NCI-H69 (cell line): Measurements from ENCODE around the gene NOL12.

Source experiments
- DNase-seq: peaks from one replicate; lab custom pipeline; 2025; lab: John Stamatoyannopoulos, UW

Gene NOL12

DNA sequence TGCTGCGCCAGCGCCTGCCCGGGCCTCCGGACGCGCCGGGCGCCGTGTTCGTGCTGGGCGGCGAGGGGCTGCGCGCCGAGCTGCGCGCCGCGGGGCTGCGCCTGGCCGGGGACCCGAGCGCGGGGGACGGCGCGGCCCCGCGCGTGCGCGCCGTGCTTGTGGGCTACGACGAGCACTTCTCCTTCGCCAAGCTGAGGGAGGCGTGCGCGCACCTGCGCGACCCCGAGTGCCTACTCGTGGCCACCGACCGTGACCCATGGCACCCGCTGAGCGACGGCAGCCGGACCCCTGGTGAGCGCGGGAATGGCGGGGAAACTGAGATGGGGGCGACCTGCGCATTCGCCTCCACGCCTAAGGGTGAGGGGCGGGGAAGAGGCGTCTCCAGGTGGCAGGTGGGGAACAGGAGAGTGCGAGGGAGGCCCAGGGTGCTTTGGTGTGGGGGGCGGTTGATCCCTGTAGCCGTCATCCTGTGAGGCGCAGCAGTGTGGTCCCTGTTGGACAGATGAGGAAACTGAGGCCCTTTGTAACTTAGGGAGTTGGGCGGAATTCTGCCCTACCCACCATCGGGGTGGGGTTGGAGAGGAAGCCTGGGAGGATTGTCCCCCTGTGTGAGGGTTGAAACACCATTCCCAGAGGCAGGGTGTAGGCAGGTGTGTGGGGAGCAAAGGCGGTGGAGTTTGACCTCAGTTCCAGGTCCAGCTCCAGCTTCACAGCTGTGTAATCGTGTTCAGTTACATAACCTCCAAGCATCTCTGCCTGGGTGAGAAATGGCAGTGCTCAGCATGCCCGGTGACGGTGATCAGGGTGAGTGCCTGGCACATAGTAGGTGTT is 26.9 kb upstream of the NOL12 start:
- peak; percentile 75 for DNase-seq

DNA sequence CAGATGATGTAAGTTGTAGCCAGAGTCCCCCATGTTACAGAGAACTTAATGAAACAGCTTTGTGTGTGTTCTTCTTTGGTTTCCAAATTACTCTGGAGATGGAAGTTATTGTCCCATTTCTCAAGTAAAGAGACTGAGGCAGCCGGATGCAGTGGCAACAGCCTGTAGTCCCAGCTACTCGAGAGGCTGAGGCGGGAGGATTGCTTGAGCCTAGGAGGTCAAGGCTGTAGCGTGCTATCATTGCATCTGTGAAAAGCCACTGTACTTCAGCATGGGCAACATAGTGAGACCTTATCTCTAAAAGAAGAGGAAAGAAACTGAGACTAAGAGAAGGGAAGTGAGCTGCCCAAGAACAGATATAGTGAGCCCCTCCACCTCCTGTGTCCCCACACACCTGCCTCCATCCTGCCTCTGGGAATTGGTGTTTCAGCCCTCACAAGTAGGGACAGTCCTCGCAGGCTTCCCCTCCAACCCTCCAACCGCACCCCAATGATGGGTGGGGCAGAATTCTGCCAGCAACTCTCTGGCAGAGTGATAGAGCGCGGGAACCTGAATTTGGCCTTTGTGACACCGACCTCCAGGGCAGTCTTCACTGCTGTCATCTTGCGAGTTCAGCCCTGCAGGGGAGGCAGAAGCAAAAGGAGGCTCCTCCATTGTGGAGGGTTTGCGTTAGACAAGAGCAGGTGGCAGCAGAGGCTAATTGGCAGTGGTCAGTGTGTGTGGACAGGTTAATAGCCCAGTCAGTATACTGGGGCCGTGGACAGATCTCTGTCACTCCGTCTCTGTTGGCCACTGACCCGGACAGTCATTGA is 26.0 kb upstream of the NOL12 start:
- peak; percentile 38 for DNase-seq

DNA sequence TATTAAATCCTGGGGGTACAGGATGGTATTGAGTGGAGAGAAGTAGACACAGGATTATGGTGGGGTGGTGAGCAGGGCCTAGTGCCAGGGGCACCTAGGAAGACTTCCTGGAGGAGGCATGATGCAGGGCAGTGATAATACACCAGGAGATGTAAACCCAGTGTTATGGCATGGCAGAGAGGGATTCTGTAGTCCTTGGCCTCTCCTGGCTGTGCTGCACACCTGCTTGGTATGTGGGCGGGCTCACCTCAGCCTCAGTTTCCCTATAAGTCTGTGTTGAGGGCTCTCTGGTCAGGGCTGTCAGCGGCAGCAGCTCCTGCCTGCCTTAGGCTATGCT is 25.5 kb upstream of the NOL12 start:
- no peak for DNase-seq

DNA sequence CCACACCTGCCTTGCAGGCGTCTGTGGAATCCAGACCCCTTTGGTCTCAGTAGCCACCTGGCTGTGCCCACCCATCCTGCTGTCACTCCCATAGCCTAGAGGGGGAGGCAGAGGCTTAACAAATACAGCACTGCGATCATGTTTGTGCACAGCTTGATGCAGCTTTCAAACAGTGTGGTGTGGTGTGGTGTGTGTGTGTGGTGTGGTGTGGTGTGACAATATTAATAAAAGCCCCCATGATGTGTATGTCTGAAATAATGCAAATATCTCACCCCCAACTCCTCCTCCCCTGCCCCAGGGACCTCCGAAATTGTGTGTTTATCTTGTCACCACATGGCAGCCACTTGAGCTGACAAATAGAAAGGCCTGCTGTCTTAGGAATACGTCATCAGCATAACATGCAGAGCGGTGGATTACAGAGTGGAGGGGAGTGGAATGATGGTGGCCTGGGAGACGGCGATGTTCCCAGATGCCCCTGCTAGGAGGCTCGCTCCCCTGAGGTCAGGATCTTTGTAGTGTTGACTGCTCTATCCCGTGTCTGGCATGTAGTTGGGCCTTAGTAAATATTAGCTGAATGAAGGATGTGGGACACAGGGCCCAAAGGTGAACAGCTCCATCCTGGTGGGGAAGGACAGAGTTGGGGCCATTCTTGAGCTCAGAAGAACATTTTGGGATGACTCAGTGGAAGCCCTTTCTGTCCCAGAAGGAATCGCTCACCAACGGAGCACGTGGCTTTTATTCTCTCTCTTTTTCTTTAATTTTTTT is 24.8 kb upstream of the NOL12 start:
- DNase-seq = peak; percentile 94

DNA sequence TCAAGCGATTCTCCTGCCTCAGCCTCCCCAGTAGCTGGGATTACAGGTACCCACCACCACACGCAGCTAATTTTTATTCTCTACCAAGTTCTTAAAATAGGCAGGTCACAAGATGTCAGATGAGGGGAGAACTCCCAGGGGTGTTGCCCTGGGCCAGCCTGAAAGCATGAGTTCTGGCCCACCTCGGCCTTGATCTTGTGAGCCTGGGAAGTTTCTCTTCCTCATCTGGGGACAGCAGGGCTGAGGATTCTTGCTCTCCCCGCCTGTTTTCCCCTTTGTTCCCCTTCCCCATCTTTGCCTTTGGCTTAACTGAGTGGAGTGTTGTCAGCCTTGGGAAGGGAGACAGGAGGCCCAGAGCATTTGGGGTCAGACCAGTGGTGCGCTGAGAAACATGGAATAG is 24.1 kb upstream of the NOL12 start:
- DNase-seq = no peak

DNA sequence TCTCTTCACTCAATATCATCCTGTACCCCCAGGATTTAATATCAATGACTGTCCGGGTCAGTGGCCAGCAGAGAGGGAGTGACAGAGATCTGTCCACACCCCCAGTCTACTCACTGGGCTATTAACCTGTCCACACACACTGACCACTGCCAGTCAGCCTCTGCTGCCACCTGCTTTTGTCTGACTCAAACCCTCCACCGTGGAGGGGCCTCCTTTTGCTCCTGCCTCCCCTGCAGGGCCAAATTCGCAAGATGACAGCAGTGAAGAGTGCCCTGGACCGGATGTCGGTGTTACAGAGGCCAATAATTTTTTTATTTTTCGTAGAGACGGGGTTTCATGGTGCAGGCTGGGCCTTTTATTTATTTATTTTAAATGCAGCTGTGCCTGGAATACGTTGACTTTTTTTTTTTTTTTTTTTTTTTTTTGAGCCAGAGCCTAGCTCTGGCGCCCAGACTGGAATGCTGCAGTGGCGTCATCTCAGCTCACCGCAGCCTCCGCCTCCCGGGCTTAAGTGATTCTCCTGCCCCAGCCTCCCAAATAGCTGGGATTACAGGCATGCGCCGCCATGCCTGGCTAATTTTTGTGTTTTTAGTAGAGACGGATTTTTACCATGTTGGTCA is 22.5 kb upstream of the NOL12 start:
- no peak for DNase-seq

DNA sequence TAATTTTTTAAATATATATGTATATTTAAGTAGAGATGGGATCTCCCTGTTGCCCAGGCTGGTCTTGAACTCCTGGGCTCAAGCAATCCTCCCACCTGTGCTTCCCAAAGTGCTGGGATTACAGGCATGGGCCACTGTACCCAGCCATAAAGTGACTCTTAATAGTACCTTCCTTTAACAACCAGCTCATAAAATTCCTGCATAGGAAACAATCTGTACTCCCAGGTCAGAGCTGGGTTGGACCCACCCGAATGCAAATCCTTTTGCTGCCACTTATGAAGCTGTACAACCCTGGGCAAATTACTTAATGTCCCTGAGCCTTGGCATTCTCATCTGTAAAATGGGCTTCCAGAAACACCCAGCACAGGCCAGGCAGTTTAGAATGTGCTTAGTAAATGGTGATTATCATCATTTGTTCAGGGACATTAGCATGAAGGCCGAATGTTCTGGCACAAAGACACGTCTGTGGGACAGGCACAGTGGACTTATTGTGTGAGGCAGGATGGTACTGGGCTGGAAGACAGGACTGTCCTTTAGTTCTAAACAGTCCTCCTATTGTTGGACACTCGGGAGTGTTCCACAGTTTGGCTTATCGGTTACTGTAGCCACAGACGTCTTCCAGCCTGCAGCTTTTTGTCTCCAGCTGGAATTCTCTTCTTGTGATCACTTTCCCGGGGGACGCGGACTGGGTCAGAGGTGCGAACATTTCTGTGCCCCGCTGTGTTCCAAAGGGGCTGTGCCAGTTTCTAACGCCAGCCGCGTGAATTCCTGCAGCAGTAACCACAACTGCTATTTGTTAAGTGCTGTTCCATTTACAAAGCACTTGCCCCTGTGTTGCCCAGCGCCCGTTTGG is 21.7 kb upstream of the NOL12 start:
- DNase-seq = no peak

DNA sequence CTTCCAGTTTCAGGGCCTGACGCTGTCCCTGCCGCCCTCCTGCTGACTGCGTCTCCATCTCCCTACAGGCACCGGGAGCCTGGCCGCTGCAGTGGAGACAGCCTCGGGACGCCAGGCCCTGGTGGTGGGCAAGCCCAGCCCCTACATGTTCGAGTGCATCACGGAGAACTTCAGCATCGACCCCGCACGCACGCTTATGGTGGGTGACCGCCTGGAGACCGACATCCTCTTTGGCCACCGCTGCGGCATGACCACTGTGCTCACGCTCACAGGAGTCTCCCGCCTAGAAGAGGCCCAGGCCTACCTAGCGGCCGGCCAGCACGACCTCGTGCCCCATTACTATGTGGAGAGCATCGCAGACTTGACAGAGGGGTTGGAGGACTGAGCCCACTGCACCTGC is 20.7 kb upstream of the NOL12 start:
- no peak for DNase-seq

DNA sequence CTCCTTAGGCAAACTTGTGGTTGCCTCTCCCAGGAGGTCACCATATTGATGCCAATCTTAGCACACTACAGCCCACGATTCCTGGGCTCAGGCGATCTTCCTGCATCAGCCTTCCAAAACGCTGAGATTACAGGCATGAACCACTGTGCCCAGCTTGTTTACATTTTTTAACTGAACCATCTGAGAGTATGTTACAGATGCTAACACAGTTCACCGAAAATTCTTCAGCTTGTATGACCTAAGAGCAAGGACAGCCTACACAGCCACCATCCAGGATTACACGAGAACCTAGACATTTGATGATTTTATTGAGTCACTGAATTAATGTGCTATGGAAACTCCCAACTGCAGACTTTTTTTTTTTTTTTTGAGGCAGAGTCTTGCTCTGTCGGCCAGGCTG is 16.6 kb upstream of the NOL12 start:
- no peak for DNase-seq

DNA sequence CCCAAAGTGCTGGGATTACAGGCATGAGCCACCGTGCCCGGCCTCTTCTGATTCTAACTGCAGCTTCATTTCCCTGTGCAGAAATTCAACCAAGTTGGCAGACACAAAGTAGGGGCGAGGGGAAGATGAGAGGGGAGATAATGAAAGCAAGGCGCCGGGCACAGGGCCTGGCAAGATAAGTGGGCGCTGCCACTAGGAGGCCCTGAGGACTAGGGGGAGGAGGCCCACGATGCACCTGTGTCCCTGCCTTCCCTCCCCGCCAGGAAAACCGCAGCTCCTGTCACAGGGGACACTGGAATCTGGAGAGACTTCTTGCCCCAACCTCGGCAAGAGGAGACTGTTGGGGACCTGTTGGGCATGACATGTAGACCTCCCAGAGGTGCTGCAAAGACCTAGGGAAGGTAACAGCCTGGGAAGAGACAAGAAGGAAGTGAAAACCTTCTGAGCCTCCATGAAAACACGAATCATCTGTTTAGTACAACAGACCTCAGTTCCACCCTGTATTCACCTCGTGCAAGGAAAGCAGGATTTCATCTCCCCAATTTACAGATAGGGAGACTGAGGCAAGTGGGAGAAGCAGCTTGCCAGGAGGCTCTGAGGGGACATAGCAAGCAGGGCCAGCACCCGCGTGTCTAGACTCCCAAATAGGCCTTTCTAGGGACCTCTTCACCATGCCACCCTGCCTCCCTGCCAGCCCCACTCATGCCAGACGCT is 13.8 kb upstream of the NOL12 start:
- peak; percentile 18 for DNase-seq

DNA sequence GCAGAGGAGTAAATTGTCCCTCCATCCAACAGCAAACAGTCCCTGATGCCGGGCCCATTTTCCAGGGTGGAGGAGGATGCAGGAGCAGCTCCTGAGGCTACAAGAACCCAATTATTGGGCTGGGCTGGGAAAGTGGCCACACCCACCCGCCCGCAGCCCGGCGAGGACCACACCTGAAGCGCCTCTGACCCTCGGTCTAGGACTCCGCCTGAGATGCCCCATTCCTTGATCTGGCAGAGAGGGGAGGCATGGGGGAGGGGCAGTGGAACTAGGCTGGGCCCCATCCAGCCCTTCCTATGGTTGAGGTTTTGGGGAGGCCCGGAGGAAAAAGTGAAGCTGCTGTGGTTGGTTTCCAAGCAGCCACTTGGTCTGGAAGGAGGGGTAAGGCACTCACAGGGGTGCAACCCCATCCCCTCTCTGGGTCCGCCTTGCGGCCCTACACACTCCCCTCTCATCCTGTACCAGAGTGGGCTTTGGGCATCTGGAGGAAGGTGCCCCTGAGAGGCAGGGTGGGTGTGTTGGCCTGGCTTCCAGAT is 13.2 kb upstream of the NOL12 start:
- DNase-seq = no peak

DNA sequence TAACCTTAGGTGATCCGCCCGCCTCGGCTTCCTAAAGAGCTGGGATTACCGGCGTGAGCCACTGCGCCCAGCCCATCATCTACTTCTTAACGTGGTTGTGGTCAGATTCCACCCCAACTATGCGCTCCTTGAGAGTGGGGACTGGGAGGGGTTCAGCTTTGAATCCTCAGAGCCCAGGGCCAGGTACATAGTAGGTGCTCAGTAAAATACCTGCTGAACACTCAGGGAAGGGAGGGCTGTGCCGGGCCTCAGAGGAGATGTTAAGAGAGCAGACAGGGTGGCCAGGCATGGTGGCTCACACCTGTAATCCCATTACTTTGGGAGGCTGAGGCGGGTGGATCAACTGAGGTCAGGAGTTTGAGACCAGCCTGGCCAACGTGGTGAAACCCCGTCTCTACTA is 11.9 kb upstream of the NOL12 start:
- no peak for DNase-seq

DNA sequence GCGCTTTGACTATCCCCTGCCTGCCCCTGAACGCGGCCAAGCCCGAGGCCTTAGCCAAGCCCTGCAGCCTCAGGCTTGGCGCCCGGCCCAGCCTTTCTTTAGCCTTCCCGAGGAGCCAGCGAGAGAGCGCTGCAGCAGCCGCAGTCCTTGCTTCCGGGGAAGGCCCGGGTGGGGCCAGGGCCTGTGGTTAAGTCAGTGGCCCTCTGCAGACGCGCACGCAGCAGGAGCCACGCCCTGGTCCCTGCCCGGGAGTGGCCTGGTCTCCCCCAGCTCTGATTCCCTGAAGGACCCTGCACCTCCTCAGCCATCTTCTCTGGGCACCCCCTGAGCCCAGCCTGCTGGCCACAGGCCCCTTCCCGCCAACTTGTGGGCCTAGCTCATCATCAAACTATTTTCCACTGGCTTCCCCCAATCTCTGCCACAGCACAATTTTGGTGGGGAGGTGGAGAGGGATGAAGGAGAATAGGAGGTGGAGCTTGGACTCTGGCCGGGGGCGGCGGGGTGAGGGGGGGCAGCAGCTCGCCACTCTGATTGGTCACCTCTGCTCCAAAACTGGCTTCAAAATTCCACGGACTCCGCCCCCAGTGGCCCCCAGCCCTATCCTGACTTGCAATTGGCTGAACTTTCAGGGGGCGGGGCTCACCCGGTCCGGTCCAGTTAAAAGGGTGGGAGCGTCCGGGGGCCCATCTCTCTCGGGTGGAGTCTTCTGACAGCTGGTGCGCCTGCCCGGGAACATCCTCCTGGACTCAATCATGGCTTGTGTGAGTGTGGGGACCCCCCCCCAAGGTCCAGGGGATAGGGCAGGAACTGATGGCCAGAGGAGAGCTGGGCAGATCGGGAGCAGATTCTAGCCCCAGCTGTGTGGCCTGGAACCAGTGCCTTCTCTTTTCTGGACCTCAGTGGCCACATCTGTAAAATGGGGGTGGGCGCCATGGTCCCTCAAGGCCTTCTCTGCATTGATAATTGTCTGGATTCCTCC is 10.9 kb upstream of the NOL12 start, which contains the start of gene LGALS1:
LGALS1 (plus strand) TSS at position 686 of the 979 bp plus-strand sequence; CDS start at position 753, 67 bp downstream.
- DNase-seq = peak; percentile 88

DNA sequence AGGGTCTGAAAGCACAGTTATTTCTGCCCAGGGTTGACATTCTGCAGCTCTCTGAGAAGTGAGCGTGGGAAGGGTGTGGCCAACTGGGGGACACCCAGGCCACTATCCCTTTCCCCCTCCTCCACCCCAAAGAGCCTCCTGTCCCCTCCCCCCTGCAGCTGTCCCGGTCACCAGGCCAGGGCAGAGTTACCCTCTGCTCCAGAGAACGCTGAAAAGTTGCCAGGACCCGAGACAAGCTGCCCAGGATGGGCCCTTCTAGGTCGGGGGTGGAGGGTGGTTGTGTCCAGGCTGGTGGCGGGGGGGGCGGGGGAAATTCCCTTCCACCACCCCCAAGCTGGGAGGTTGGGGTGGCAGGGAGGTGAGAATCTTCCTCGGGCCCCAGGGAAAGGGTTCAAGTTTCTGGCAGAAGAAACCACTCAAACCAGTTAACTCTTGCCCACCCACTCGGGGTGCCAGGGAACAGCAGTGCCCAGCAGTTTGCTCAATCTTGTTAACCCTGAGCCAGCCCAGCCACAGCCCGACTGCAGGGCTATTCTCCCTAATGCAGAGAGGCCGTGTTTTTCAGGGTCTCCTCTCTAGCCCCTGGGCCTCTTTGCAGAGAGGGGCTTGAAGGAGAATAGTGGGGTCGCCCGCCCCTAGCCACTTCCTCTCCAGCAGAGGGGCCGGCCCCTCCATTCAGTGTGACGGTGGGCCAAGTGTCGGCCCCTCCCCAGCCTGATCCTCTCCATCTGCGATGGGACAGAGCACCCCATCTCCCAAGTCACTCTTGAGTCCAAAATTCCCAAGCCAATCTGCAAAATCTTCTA is 10.0 kb upstream of the NOL12 start:
- peak; percentile 39 for DNase-seq

DNA sequence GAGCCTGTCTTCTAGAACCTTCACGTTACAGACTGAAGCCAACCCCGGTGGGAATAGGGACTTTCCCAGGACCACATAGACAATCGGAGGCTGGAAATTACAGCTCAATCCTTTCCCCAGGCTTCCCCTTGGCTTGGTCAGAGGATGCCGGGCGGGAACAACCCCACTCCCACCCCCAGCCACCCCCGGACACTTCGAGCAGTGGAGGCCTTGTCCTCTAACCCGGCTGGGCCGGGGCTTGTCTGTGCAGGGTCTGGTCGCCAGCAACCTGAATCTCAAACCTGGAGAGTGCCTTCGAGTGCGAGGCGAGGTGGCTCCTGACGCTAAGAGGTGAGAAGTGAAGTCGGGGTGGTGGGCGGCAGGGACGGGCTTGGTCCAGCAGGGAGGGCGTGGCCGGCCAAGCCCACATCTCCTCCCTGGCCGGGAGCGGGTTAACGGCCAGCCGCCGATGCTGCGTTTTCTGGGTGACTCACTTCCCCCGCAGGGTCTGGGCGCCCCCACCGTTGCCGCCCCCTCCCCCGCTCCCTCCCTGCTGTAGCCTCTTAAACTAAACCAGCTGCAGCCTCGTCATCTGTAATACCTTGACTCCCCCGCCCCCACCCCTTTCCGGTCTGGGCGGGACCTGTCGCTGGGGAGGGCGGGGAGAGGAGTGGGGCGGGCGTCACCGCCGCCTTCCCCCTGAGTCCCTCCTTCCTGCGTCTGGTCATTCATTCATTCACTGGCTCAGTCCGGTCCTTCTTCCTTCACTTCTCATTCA is 9.2 kb upstream of the NOL12 start:
- DNase-seq = peak; percentile 96

DNA sequence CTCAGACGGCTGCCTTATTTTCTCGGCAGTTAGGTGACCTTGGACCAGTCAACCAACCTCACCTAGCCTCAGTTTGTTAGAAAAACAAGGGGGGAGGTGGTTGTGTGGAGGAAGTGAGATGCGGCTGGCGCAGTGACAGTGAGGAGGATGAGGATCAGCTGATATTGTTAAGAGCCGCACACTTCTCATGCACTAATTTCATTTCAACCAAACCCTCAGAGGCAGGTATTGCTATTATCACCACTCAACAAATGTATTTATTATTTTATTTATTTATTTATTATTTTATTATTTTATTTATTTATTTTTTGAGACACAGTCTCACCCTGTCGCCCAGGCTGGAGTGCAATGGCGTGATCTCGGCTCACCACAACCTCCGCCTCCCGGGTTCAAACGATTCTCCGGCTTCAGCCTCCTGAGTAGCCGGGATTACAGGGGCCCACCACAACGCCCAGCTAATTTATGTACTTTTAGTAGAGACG is 8.6 kb upstream of the NOL12 start:
- DNase-seq = no peak

DNA sequence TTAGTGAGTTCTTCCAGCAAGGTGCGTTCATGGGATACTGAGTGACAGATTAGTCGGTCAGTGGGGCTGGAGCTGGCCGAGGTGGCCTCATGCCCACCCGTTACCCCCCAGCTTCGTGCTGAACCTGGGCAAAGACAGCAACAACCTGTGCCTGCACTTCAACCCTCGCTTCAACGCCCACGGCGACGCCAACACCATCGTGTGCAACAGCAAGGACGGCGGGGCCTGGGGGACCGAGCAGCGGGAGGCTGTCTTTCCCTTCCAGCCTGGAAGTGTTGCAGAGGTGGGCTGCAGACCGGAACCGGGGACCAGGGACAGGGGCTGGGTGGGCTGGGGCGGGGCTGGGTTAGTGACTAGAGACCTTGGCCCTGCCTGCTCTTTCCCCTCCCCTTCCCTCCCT is 7.8 kb upstream of the NOL12 start:
- DNase-seq = no peak
